GM10248 (cell line): ENCODE data around the gene CPNE5.
"Not testable (repeated sequence)": the region's sequence is repeated elsewhere in the genome, so short reads cannot be mapped to it uniquely, and the experiment has no call there.

Experiments used
- CTCF ChIA-PET: fragments of 300-600 bp; sonication (Branson Sonifier 250); formaldehyde crosslinking; extraction: SDS; loops from one replicate; lab custom pipeline; 2021; ENCODE audit warnings: antibody characterized with exemption; lab: Yijun Ruan, JAX
- POLR2A ChIA-PET: fragments of 350-650 bp; sonication (Branson Sonifier 250); formaldehyde crosslinking; extraction: SDS; loops from one replicate; lab custom pipeline; 2020; ENCODE audit warnings: antibody characterized with exemption; lab: Yijun Ruan, JAX
- DNase-seq: peaks from one replicate; pipeline ENCODE4 v3.0.0; 2012; ENCODE audit errors: extremely low spot score
- CTCF ChIP-seq: IDR thresholded peaks from 2 replicates; pipeline ENCODE4 v1.5.1; 2012; ENCODE audit warnings: mild to moderate bottlenecking, low read depth; ENCODE audit errors: extremely low read depth, missing control alignments, control extremely low read depth

The CPNE5 gene

GRCh38 chr6:36714511-36714910, 124.7 kb downstream of the CPNE5 start:
- POLR2A ChIA-PET: interaction anchor here (0.6 kb wide), 1 partner anchor 99 kb away, joined by 5 read pairs; no protein-coding TSS in a partner anchor
- CTCF ChIA-PET: interaction anchor here (2.3 kb wide), 1 partner anchor 8 kb away, joined by 5 read pairs; no protein-coding TSS in a partner anchor
- no peak for DNase-seq

GRCh38 chr6:36713846-36714245, 125.4 kb downstream of the CPNE5 start:
- DNase-seq: no peak
- ChIA-PET POLR2A (no interaction called here), CTCF (interaction anchor here (2.3 kb wide), 1 partner anchor 9 kb away, joined by 5 read pairs; no protein-coding TSS in a partner anchor)
- no peak for TF ChIP-seq CTCF

More at GRCh38 chr6:36714511-36714910, 124.7 kb downstream of the CPNE5 start:
- no peak for TF ChIP-seq CTCF

- DNase-seq: no peak
- ChIA-PET POLR2A (no interaction called here), CTCF (no interaction called here)
- no peak for TF ChIP-seq CTCF
These were observed 126.4 kb downstream of the CPNE5 start for GRCh38 chr6:36712816-36713215.

GRCh38 chr6:36706339-36706738, 132.9 kb downstream of the CPNE5 start:
- CTCF ChIA-PET: interaction anchor here (1.1 to 1.2 kb wide), 2 partner anchors 16 to 18 kb away, joined by 4 to 5 read pairs; no protein-coding TSS in a partner anchor
- no peak for TF ChIP-seq CTCF
- no peak for DNase-seq
- POLR2A ChIA-PET: interaction anchor here (0.5 kb wide), 1 partner anchor 48 kb away, joined by 3 read pairs; no protein-coding TSS in a partner anchor

- ChIA-PET POLR2A (interaction anchor here (0.6 kb wide), 1 partner anchor 1545 kb away, joined by 4 read pairs; no protein-coding TSS in a partner anchor), CTCF (interaction anchor here (0.9 to 1.1 kb wide), 2 partner anchors 19 to 90 kb away, joined by 3 to 4 read pairs; no protein-coding TSS in a partner anchor)
- not testable (repeated sequence) for DNase-seq
These were observed 134.2 kb downstream of the CPNE5 start for GRCh38 chr6:36704961-36705577.

GRCh38 chr6:36703982-36704381, 135.3 kb downstream of the CPNE5 start:
- ChIA-PET POLR2A (no interaction called here), CTCF (interaction anchor here (1.0 to 1.9 kb wide), 3 partner anchors 21 to 88 kb away, joined by 3 to 6 read pairs (median 3); no protein-coding TSS in a partner anchor)
- TF ChIP-seq CTCF: no peak
- DNase-seq: no peak

GRCh38 chr6:36703081-36703606, 136.1 kb downstream of the CPNE5 start:
- ChIA-PET POLR2A (no interaction called here), CTCF (interaction anchor here (1.0 to 1.9 kb wide), 4 partner anchors 12 to 87 kb away, joined by 3 to 6 read pairs (median 3); no protein-coding TSS in a partner anchor)
- DNase-seq: no peak
- TF ChIP-seq CTCF: no peak
